HG02884 (cell line): Measurements from ENCODE around the gene XYLT1.
"Not testable (repeated sequence)": the region's sequence is repeated elsewhere in the genome, so short reads cannot be mapped to it uniquely, and the experiment has no call there.

Experiments used
- ATAC-seq: cut with Tn5 transposase; IDR thresholded peaks from one replicate; pipeline ENCODE4 v1.9.1; 2021; ENCODE audit warnings: mild to moderate bottlenecking, moderate library complexity; ENCODE audit not compliant: unreplicated experiment

The XYLT1 gene

DNA sequence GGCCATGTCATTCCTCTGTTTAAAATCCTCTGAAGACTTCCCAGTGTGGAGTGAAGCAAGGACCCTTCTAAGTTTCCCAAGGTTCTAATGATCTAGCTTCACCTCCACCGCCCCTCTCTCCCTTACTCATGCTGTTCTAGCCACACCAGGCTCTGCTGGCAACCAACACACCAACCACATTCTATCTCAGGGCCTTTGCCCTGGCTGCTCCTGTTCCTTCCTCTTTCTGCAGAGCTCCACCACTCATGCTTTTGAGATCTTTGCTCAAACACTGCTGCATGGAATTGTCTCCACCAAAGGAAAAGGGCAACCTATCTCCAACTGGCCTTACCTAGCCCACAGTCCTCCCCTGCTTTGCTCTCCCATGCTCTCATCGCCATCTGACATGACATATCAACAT lies 128.7 kb downstream of the XYLT1 start:
- no peak for ATAC-seq

DNA sequence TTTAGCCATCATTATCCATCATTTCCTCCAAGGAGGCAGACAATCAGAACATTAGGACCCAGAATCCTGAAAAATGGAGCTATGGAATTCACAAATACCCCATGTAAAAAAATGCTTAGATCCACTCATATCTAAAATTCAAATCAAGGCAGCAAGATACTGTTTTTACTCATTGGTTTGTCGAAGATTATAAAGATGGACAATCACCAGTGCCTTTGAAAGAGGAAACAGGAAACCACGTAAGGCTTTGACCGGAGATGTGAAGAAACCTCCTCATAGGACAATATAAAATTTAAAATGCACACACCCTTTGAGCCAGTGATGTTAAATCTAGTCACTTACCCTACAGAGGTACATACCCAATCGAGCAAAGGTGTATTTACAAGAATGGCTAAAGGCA lies 130.0 kb downstream of the XYLT1 start:
- ATAC-seq, result no peak

DNA sequence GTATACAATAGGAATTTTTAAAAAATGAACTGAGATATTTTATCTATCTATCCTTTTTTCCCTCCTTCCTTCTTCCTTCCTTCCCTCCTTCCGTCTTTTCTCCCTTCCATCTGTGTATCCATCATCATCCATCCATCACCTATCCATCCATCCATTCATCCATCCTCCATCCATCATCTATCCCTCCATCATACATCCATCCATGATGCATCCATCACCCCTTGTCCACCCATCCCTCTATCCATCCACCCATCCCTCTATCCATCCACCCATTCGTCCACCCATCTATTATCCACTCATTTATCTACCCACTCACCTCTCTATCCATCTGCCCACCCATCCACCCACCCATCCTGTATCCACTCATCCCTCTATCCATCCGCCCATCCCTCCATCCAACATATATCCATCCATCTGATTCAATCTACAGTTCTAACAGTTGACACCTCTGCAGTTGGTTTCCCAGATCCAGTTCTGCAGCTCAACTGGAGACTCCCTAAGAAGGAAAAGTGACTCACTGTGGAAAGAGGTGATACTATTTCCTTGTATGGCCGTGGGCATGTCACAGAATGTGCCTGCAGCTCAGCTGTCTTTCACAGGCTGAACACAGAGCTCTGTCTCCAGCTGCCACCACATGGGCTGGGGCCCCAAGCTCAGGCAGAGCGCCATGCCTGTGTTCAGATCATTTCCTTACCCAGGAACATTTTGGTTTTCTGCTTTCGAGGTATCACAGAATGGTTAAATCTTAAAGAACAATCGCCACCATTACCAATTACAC lies 130.8 kb downstream of the XYLT1 start:
- no peak for ATAC-seq

- no peak for ATAC-seq
Observed at GRCh38 chr16:17338244-17338643, 132.5 kb downstream of the XYLT1 start.

- no peak for ATAC-seq
Observed at GRCh38 chr16:17336530-17336900, 134.2 kb downstream of the XYLT1 start.

DNA sequence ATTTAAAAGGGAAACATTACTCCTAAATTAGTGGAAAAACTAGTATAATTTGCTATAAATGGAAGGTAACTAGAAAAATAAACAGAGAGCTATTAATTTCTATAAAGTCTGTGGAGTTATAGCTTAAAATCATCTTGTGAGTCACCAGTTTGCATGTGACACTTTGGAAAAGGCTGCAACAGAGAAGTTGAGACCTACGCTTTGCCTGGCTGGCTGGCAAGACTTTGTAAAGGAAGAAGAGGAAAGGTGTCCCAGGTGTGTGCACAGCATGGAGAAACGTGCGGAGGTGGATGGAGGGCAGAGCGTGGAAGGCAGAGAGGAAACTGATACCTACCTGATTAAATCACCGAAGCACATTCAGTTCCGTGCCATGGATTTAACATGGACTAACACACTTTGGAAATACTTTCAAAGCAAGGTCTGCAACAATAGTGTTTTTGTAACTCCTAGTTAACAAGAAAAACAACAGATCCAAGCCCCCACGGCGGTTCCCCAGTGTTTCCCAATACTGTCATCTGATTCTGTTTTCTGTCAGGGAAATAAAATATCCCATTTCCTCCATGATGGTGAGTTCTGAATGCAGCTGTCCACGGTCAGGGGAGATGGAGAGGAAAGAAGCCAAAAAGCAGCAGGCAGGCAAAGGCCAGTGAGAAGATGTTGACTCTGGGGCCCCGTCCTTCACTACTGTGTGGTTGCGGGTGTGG lies 134.8 kb downstream of the XYLT1 start:
- no peak for ATAC-seq

GRCh38 chr16:17335406-17335805 lies 135.4 kb downstream of the XYLT1 start:
- not testable (repeated sequence) for ATAC-seq

DNA sequence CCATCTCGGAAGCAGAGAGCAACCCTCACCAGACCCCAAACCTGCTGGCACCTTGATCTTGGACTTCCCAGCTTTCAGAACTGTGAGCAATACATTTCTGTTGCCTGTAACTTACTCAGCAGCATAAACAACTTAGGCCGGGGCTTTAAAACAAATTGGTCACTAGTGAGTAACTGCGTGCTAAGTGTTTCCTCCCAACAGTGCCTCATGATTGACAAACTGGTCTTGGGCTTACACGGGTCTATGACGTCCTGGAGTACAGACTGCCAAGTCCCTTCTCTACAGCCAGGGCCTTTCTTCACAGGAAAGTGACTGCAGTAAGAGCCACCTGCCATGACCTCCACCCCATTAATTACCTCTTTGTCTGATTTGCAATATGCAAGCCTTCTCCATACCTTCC lies 136.7 kb downstream of the XYLT1 start:
- ATAC-seq, result no peak

- ATAC-seq, result no peak
Observed at GRCh38 chr16:17333229-17333628, 137.5 kb downstream of the XYLT1 start.

GRCh38 chr16:17331991-17332390 lies 138.8 kb downstream of the XYLT1 start:
- no peak for ATAC-seq

DNA sequence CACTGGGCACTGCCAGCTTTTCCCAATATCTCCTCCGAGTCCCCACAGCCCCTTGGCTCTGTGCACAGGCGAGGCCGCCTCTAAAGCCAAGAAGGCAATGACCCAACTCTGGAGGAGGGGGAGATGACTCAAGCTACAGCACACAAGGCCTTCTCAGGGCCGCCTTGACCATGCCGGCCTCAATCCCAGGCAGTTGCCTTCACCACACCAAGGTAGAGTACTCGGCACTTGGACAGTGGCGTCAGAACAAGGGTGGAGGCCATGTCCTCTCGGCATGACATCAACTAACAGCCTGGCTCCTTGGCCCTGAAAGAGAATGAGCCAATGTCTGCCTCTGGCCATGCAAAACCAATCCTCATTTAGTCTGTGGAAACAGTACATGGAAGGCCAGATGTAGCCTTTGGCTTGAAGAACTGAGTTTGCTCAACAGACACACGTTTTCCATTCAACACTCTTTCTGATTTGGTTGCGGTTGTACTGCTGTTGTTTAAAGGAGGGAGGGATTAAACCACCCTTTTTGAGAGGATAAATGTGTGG lies 139.6 kb downstream of the XYLT1 start:
- no peak for ATAC-seq

DNA sequence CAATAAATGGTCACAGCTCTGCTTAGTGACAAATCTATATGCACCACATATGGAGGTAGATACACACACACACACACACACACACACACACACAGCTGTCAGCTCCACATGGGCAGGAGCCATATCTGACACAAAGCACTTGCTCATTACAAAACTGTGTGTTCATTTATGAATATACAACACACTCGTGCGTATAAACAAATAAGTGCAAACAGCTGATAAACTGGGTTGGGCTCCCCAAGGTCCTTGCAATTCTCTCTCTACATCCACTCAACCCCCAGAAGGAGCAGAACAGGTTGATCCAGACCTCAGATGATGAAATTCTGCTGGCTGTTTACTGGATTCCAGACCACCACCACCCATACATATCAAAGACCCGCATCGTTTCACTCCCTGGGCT lies 140.7 kb downstream of the XYLT1 start:
- ATAC-seq, result no peak

DNA sequence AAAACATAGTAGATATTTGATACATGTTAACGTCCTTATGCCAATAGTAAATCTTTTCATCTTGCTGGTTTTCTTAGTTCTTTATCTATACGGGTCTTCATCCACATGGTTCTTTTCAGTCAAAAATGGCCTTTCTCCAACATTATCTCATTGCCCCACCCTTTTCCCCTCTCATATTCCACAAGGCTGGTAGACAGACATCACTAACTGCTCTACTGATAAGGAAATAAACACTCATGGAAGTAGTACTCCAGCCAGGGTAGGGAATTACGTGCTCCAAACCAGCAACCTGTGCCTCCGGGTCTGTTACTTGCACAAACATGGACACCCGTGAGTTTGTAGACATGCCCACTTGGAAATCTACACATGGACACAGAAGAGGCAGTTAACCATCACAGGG lies 141.4 kb downstream of the XYLT1 start:
- ATAC-seq, result no peak

DNA sequence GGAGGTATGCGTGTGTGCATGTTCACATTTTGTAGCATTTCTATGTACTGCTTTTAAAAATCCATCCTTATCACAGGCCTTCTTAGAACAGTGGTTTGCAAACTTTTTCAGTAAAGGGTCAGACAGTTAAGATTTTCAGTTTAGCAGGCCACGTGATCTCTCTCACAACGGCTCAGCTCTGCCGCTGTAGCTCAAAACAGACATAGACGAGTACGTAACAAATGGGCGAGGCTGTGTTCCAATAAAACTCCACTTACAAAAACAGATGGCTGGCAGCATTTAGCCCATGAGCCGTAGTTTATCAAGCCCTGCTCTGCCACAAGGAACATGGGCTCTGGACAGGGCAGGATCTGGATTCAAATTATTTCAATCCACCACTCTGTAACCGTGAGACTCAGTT lies 141.8 kb downstream of the XYLT1 start:
- no peak for ATAC-seq

DNA sequence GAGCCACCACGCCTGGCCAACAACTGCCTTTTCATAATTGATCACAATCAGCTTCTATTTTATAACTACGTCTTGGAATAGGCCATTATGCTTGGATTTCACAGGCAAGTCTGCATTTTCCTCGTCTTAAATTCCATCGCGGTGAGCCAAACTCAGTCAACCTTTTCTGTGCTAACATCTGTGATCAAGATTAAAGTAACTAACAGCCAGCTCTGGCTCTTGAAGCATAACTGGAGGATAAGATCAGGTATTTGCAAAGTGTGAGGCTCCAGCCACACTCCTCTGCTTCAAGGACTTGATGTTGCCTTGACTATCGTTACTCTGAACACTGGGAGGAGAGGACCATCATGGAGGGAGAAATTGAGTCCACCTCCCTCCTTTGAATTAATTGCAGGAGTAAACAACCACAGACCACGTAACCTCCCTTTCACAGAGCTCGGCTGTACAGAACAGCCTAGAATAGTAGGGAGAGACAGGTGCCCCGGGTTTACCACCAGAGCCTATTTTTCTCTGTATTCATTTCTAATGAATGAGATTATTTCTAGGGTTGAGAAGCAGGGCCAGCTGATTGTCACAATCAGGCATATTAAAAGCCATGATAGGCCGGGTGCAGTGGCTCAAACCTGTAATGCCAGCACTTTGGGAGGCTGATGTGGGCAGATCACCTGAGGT lies 143.0 kb downstream of the XYLT1 start:
- no peak for ATAC-seq

DNA sequence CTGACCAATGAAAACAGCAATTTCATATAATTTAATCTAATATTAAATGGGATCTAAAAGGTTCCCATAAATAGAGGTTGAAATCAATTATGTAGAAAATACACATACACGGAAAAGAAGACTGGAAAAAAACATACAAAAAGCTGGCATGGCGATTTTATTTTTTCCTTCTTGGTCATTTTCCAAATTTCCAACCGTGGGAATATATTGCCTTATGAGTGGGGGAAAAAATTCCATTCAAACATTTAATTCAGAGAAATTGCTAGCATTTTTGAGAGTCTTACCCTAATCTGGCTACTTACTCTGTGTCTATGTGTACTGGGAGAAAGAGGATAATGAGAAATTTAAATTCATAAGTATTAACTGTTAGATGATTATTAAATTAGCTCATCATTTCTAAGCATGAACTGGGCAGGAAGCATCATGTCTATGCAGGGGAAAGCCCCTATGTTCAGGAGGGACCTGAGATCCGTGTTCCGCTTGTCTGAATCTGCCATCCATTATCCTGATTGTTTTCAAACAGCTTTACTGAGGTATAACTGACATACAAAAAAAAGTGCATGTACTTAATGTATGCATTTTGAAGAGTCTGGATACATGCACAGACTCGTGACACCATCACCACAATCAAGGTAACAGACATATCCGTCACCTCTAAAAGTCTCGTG lies 145.2 kb downstream of the XYLT1 start:
- ATAC-seq, result no peak

DNA sequence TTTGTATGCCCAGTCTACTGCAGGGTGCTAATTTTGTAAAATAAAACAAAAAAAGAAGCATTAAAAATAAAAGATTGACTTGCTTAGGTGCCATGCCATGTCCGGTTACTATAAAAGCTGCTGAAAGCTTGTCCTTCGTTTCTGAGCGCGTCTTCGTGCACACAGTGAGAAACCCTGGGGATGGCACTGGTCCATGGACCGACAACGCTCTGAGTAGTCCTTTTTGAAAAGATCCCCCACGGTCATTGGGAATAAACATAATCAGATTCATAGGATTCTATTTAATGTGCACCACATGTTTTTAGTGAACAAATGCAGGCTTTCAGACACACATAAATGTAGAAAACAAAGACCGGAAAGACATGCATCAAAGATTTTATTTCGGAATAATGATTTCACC lies 146.3 kb downstream of the XYLT1 start:
- ATAC-seq, result no peak

DNA sequence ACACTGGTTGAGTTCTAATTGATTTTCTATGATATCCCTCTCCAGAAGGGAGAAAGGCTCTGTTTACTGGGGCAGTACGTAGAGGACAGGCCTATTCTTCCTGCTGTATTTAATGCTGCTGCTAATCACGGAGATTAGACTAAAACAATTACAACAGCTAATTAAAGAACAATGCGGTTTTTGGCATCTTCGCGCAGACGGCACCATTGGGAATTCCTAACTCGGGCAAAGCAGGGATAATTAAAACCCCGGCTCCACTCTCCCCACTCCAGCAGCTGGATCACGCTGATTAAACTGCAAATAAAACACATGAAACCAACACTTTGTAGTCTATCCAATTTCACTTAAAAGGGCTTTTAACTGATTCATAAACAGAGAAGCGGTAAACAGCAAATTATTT lies 147.6 kb downstream of the XYLT1 start:
- ATAC-seq, result no peak

DNA sequence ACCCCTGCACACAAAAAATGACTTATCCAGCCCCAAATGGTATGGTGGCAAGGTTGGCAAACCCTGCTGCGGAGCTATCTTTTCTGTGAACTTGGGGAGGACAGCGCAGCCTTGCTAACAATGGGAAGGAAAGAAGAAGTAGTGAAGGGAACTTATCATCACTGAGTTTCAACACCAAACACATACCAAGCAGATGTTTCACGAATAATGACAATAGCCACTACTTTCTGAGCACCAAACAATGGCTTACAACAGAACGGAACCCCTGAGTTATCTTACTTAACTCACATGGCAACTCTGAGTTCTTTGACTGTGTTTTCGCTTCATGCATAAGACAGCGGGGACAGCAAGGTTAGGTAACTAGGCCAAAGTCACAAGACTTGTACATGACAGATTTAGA lies 148.9 kb downstream of the XYLT1 start:
- ATAC-seq, result no peak

DNA sequence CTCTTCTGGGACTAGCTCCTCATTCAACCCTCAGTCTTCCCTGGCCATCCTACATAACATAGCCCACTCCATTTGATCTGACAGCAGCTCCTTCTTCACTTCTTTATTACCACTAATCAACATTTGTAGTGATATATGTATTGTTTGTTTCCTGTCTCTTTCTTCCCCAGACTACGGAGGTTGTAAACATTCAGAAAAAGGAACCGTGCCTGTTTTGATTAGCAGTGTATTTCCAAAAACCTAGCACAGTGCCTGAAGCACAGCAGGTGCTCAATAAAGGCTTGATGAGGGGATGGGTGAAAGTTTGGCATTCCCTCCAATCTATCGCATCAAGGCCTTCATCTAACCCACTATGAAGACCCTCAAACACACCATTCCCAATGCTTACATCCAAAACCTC lies 150.8 kb downstream of the XYLT1 start:
- ATAC-seq, result no peak

DNA sequence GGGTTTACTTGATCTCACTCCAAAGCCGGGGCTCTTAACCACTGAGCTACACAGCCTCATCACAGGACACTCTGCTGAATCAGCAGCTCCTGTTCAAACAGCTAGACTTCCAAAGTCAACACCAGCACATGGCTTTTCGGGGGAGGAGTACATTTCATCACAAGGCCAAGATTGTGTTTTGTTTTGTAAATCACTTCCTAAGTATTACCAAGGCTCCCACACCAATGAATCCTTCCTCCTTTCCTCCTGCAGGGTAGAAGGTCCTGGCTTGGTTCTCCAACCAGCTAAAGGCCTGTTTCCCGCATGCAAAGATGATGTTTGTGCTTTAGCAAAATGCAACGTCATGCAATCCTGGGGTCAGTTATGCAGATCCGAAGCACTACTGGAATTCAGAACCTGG lies 152.5 kb downstream of the XYLT1 start:
- ATAC-seq, result no peak
